ENCODE data around the gene COL9A1. TPM values are rescaled to one million over a fixed set of nuclear protein-coding genes. Genes with fewer than 3 reads are reported as not detected.

COL9A1 gene
- total and polyA plus RNA-seq, 2 of the 4 experiments (the other 2 are of a cell fraction) = not detected

GRCh38 chr6:70304616-70305015 lies 1.7 kb upstream of the COL9A1 start:
- H4K5ac ChIP-seq (ENCODE audit: low read depth, low read length) = no peak overlapping the region
- peaks cover 25% of the 10 kb centered on the region for H3K27me3 ChIP-seq (ENCODE audit: control insufficient read depth, insufficient read depth, low read length)
- no peaks in the 10 kb centered on the region for H3K79me1 ChIP-seq (ENCODE audit: low read depth in 1 of 2, low read length in 2 of 2)
- CTCF ChIA-PET = interaction anchor here (1.6 kb wide), 1 partner anchor 67 kb away, joined by 3 read pairs; no protein-coding TSS in a partner anchor
- no peak overlapping the region for H2BK120ac ChIP-seq (ENCODE audit: low read depth, low read length)
- BruUV-seq (replicated peaks) = no TSS peak
- H2AK5ac ChIP-seq (ENCODE audit: low read depth, low read length) = no peak overlapping the region
- H4K91ac ChIP-seq (ENCODE audit: insufficient read depth, low read depth, low read length) = no peak overlapping the region
- dilution Hi-C loops (cut with HindIII; ENCODE audit: low sequenced_read_pairs, unreplicated experiment) = no loop called here
- POLR2A ChIA-PET (ENCODE audit: unreplicated experiment) = no interaction called here
- in situ Hi-C loops (cut with MboI; ENCODE audit: low sequenced_read_pairs) = loop anchor here (10.0 to 25.0 kb wide), 2 partner anchors 383 to 710 kb away; no protein-coding TSS in a partner anchor
- H3K9ac ChIP-seq (ENCODE audit: low read depth, low read length) = no peak overlapping the region
- no peak overlapping the region for H2BK15ac ChIP-seq (ENCODE audit: low read depth, low read length)
- ATAC-seq (ENCODE audit: low read depth) = no peak
- no peak overlapping the region for H3K18ac ChIP-seq (ENCODE audit: low read depth, low read length)
- no peak overlapping the region for H3K27ac ChIP-seq (ENCODE audit: insufficient read depth, low read length)
- DNase-seq = no peak
- no peak overlapping the region for H3K23ac ChIP-seq (ENCODE audit: low read depth, low read length)
- H3K9me1 ChIP-seq (ENCODE audit: insufficient read depth, low read length) = no peaks in the 10 kb centered on the region
- no peaks in the 10 kb centered on the region for H3K9me3 ChIP-seq (ENCODE audit: control insufficient read depth, insufficient read depth, low read length)
- H4K8ac ChIP-seq (ENCODE audit: low read depth in 2 of 2, low read length in 2 of 2) = no peak overlapping the region
- no peaks in the 10 kb centered on the region for H3K36me3 ChIP-seq (ENCODE audit: control insufficient read depth, insufficient read depth, low read length)
- H3K4me1 ChIP-seq (ENCODE audit: control insufficient read depth, insufficient read depth, low read length) = no peaks in the 10 kb centered on the region
- WGBS, 2 experiments (ENCODE audit: extremely low coverage in 2 of 2, insufficient read length in 1 of 2) = 0% methylated on average over 1 of the region's 1 CpG; no CpG with 5 or more reads in 1 of the 2 experiments
- no peak overlapping the region for H2BK5ac ChIP-seq (ENCODE audit: low read depth, low read length, poor library complexity, severe bottlenecking)
- no peak overlapping the region for H2AK9ac ChIP-seq (replicated peaks; ENCODE audit: low read depth, low read length, poor library complexity)
- H3K4ac ChIP-seq (ENCODE audit: low read depth, low read length) = no peak overlapping the region
- no peak overlapping the region for H3K14ac ChIP-seq (replicated peaks; ENCODE audit: low read depth, low read length)
- no peak overlapping the region for H2AFZ ChIP-seq (replicated peaks; ENCODE audit: low read length, poor library complexity)
- no peaks in the 10 kb centered on the region for H4K20me1 ChIP-seq (ENCODE audit: insufficient read depth, low read length)
- no peak for TF ChIP-seq POLR2A (IDR thresholded peaks at IDR 0.05; ENCODE audit: low read depth, low read length)
- no peak for TF ChIP-seq RCOR1 (IDR thresholded peaks at IDR 0.05; ENCODE audit: insufficient replicate concordance, low read length)
- TF ChIP-seq BHLHE40 (IDR thresholded peaks at IDR 0.05; ENCODE audit: low read depth, low read length) = no peak
- no peak for TF ChIP-seq CEBPB (IDR thresholded peaks at IDR 0.05; ENCODE audit: low read depth, low read length)
- no peak for TF ChIP-seq RFX5 (IDR thresholded peaks at IDR 0.05; ENCODE audit: low read depth, low read length)
- TF ChIP-seq CHD1 (IDR thresholded peaks at IDR 0.05; ENCODE audit: low read depth, low read length) = no peak
- TF ChIP-seq MXI1 (IDR thresholded peaks at IDR 0.05; ENCODE audit: borderline replicate concordance, low read depth, low read length) = no peak
- TF ChIP-seq, protein P1, sequence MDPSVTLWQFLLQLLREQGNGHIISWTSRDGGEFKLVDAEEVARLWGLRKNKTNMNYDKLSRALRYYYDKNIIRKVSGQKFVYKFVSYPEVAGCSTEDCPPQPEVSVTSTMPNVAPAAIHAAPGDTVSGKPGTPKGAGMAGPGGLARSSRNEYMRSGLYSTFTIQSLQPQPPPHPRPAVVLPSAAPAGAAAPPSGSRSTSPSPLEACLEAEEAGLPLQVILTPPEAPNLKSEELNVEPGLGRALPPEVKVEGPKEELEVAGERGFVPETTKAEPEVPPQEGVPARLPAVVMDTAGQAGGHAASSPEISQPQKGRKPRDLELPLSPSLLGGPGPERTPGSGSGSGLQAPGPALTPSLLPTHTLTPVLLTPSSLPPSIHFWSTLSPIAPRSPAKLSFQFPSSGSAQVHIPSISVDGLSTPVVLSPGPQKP (IDR thresholded peaks at IDR 0.05; ENCODE audit: borderline replicate concordance, low read depth, low read length) = no peak
- TF ChIP-seq MAZ (IDR thresholded peaks at IDR 0.05; ENCODE audit: borderline replicate concordance, low read depth, low read length) = no peak
- no peak for TF ChIP-seq RAD21 (IDR thresholded peaks at IDR 0.05; ENCODE audit: low read length)
- TF ChIP-seq, protein P2, sequence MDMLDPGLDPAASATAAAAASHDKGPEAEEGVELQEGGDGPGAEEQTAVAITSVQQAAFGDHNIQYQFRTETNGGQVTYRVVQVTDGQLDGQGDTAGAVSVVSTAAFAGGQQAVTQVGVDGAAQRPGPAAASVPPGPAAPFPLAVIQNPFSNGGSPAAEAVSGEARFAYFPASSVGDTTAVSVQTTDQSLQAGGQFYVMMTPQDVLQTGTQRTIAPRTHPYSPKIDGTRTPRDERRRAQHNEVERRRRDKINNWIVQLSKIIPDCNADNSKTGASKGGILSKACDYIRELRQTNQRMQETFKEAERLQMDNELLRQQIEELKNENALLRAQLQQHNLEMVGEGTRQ (IDR thresholded peaks at IDR 0.05; ENCODE audit: low read depth, low read length) = no peak
- no peak overlapping the region for H3K4me2 ChIP-seq (ENCODE audit: low read depth, low read length)
- H2BK20ac ChIP-seq (ENCODE audit: low read depth, low read length) = no peak overlapping the region
- H3K56ac ChIP-seq (ENCODE audit: extremely low read depth, insufficient read depth, low read length) = no peak overlapping the region
- no peak overlapping the region for H3K4me3 ChIP-seq (ENCODE audit: insufficient read depth, low read depth, low read length)
- intact Hi-C loops (cut with micrococcal nuclease) = no loop called here
